Adipocyte (in vitro differentiated cells): ENCODE measurements around the gene RAD51.
A peak's percentile ranks its signal among the peaks of the same experiment; 100 is the strongest.

Experiments used
- DNase-seq: peaks from one replicate; pipeline ENCODE4 v3.0.0-alpha.2; 2015; ENCODE audit warnings: low read depth
- H3K27me3 ChIP-seq: replicated peaks from 2 replicates; pipeline ENCODE4 v1.7.0; 2013; ENCODE audit warnings: mild to moderate bottlenecking, low read length, moderate library complexity; ENCODE audit not compliant: control insufficient read depth, insufficient read depth
- H3K36me3 ChIP-seq: 2 replicates; pipeline ENCODE4 v1.7.0; 2013; ENCODE audit warnings: low read length, mild to moderate bottlenecking, moderate library complexity; ENCODE audit not compliant: control insufficient read depth, insufficient read depth, severe bottlenecking
- H3K4me1 ChIP-seq: 2 replicates; pipeline ENCODE4 v1.7.0; 2013; ENCODE audit warnings: mild to moderate bottlenecking, low read length, moderate library complexity; ENCODE audit not compliant: control insufficient read depth, insufficient read depth
- H3K4me3 ChIP-seq: 2 replicates; pipeline ENCODE4 v1.7.0; 2013; ENCODE audit warnings: mild to moderate bottlenecking, low read length, moderate library complexity
- H3K9ac ChIP-seq: 2 replicates; pipeline ENCODE4 v1.7.0; 2013; ENCODE audit warnings: mild to moderate bottlenecking, low read length, moderate library complexity
- H3K9me3 ChIP-seq: 2 replicates; pipeline ENCODE4 v1.7.0; 2013; ENCODE audit warnings: mild to moderate bottlenecking, low read length, moderate library complexity; ENCODE audit not compliant: control insufficient read depth

RAD51 gene

GRCh38 chr15:40688932-40689799 lies 5.8 kb upstream of the RAD51 start:
- Histone ChIP-seq H3K4me3 (no peak overlapping the region), H3K9me3 (no peaks in the 10 kb centered on the region), H3K36me3 (peaks cover 3% of the 10 kb centered on the region), H3K27me3 (no peaks in the 10 kb centered on the region), H3K4me1 (peaks cover 13% of the 10 kb centered on the region), H3K9ac (no peak overlapping the region)
- DNase-seq: no peak

GRCh38 chr15:40691737-40692136 lies 3.2 kb upstream of the RAD51 start:
- Histone ChIP-seq H3K9me3 (no peaks in the 10 kb centered on the region), H3K36me3 (peaks cover 3% of the 10 kb centered on the region), H3K27me3 (no peaks in the 10 kb centered on the region), H3K4me3 (no peak overlapping the region), H3K4me1 (peaks cover 16% of the 10 kb centered on the region), H3K9ac (no peak overlapping the region)
- no peak for DNase-seq

GRCh38 chr15:40693904-40694687 lies 878 bp upstream of the RAD51 start:
- Histone ChIP-seq H3K4me3 (peak overlapping the region; percentile 99), H3K36me3 (peaks cover 3% of the 10 kb centered on the region)
- DNase-seq: no peak

GRCh38 chr15:40695469-40695890 lies 506 bp downstream of the RAD51 start:
- Histone ChIP-seq H3K4me1 (peaks cover 10% of the 10 kb centered on the region), H3K9ac (peak overlapping the region; percentile 97), H3K4me3 (peak overlapping the region; percentile 99), H3K27me3 (no peaks in the 10 kb centered on the region), H3K36me3 (peaks cover 3% of the 10 kb centered on the region), H3K9me3 (no peaks in the 10 kb centered on the region)
- peak; percentile 69 for DNase-seq

More at GRCh38 chr15:40693904-40694687, 878 bp upstream of the RAD51 start:
- peaks cover 11% of the 10 kb centered on the region for H3K4me1 ChIP-seq
- H3K27me3 ChIP-seq: no peaks in the 10 kb centered on the region
- peak overlapping the region; percentile 97 for H3K9ac ChIP-seq
- H3K9me3 ChIP-seq: no peaks in the 10 kb centered on the region

- H3K4me1 ChIP-seq: peaks cover 10% of the 10 kb centered on the region
- peak overlapping the region; percentile 97 for H3K9ac ChIP-seq
- peaks cover 3% of the 10 kb centered on the region for H3K36me3 ChIP-seq
- H3K27me3 ChIP-seq: no peaks in the 10 kb centered on the region
- no peak for DNase-seq
- H3K4me3 ChIP-seq: peak overlapping the region; percentile 99
- no peaks in the 10 kb centered on the region for H3K9me3 ChIP-seq
Measured at GRCh38 chr15:40696228-40696627, 1.3 kb downstream of the RAD51 start.

GRCh38 chr15:40697916-40698315 lies 2.9 kb downstream of the RAD51 start:
- DNase-seq: no peak
- H3K36me3 ChIP-seq: no peaks in the 10 kb centered on the region

GRCh38 chr15:40702077-40702476 lies 7.1 kb downstream of the RAD51 start:
- Histone ChIP-seq H3K4me1 (no peaks in the 10 kb centered on the region), H3K9ac (no peak overlapping the region), H3K27me3 (no peaks in the 10 kb centered on the region), H3K9me3 (no peaks in the 10 kb centered on the region), H3K36me3 (peaks cover 4% of the 10 kb centered on the region), H3K4me3 (no peak overlapping the region)
- peak; percentile 22 for DNase-seq

More at GRCh38 chr15:40697916-40698315, 2.9 kb downstream of the RAD51 start:
- H3K4me1 ChIP-seq: peaks cover 10% of the 10 kb centered on the region
- H3K27me3 ChIP-seq: no peaks in the 10 kb centered on the region
- no peaks in the 10 kb centered on the region for H3K9me3 ChIP-seq
- H3K9ac ChIP-seq: no peak overlapping the region
- no peak overlapping the region for H3K4me3 ChIP-seq

- Histone ChIP-seq H3K4me1 (no peaks in the 10 kb centered on the region), H3K9me3 (no peaks in the 10 kb centered on the region), H3K9ac (no peak overlapping the region), H3K36me3 (peaks cover 4% of the 10 kb centered on the region), H3K4me3 (no peak overlapping the region), H3K27me3 (no peaks in the 10 kb centered on the region)
- DNase-seq: no peak
Measured at GRCh38 chr15:40706121-40706520, 11.1 kb downstream of the RAD51 start.

- no peak overlapping the region for H3K9ac ChIP-seq
- H3K9me3 ChIP-seq: no peaks in the 10 kb centered on the region
- H3K27me3 ChIP-seq: no peaks in the 10 kb centered on the region
- DNase-seq: no peak
- H3K4me3 ChIP-seq: no peak overlapping the region
- no peaks in the 10 kb centered on the region for H3K4me1 ChIP-seq
- H3K36me3 ChIP-seq: no peaks in the 10 kb centered on the region
Measured at GRCh38 chr15:40714144-40714543, 19.2 kb downstream of the RAD51 start.

- DNase-seq: no peak
- Histone ChIP-seq H3K9me3 (no peaks in the 10 kb centered on the region), H3K4me1 (no peaks in the 10 kb centered on the region), H3K36me3 (no peaks in the 10 kb centered on the region), H3K27me3 (no peaks in the 10 kb centered on the region), H3K4me3 (no peak overlapping the region), H3K9ac (no peak overlapping the region)
Measured at GRCh38 chr15:40716165-40716564, 21.2 kb downstream of the RAD51 start.

GRCh38 chr15:40721701-40722100 lies 26.7 kb downstream of the RAD51 start:
- Histone ChIP-seq H3K4me3 (no peak overlapping the region), H3K9ac (no peak overlapping the region), H3K9me3 (no peaks in the 10 kb centered on the region), H3K4me1 (no peaks in the 10 kb centered on the region), H3K36me3 (no peaks in the 10 kb centered on the region), H3K27me3 (no peaks in the 10 kb centered on the region)
- DNase-seq: no peak
